Panc1 (cell line): ENCODE data around the gene FLACC1.

ENCODE experiments used
- POLR2AphosphoS5 ChIP-seq: IDR thresholded peaks from 2 replicates; pipeline ENCODE4 v1.6.1; 2012; ENCODE audit warnings: mild to moderate bottlenecking, low read depth, low read length, moderate library complexity
- SIN3A ChIP-seq: IDR thresholded peaks from 2 replicates; pipeline ENCODE4 v1.6.1; 2012; ENCODE audit warnings: low read depth, mild to moderate bottlenecking, low read length, moderate library complexity, borderline replicate concordance; ENCODE audit not compliant: insufficient read depth
- TF ChIP-seq, protein P1 (sequence below): fragments of 450-650 bp; IDR thresholded peaks from 2 replicates; pipeline ENCODE4 v1.5.1; 2017; ENCODE audit warnings: mild to moderate bottlenecking

DNA sequence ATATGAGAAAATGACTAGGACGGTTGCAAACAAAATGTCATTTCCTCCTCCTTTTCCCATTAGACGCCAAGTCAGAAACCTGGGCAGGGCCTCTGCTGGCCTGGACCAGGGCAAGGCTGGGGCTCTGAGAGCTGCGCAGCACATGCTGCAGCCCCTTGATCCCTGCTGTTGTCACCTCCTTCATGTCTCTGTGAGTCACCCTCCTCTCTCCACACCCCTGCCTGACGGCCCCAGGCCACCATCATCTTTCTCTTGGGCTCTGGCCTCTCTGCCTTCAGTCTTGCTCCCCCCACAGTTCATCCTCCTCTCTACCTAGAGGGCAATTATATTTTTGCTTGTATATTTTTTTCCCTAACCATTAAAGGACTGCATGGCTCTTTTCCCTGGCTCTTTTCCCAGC, 10.0 kb downstream of the FLACC1 start:
- TF ChIP-seq, protein P1, sequence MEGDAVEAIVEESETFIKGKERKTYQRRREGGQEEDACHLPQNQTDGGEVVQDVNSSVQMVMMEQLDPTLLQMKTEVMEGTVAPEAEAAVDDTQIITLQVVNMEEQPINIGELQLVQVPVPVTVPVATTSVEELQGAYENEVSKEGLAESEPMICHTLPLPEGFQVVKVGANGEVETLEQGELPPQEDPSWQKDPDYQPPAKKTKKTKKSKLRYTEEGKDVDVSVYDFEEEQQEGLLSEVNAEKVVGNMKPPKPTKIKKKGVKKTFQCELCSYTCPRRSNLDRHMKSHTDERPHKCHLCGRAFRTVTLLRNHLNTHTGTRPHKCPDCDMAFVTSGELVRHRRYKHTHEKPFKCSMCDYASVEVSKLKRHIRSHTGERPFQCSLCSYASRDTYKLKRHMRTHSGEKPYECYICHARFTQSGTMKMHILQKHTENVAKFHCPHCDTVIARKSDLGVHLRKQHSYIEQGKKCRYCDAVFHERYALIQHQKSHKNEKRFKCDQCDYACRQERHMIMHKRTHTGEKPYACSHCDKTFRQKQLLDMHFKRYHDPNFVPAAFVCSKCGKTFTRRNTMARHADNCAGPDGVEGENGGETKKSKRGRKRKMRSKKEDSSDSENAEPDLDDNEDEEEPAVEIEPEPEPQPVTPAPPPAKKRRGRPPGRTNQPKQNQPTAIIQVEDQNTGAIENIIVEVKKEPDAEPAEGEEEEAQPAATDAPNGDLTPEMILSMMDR, result no peak
- TF ChIP-seq POLR2AphosphoS5 (no peak), SIN3A (no peak)
